Mesenchymal stem cell (in vitro differentiated cells and primary cell): ENCODE data around the gene PLA2G3.
"Not testable (repeated sequence)": the region's sequence is repeated elsewhere in the genome, so short reads cannot be mapped to it uniquely, and the experiment has no call there.

Source experiments
- DNase-seq: peaks from one replicate; pipeline ENCODE4 v3.0.0-alpha.2; 2013
- H2AFZ ChIP-seq: one replicate; pipeline ENCODE4 v1.6.1; 2013; ENCODE audit warnings: low read depth, mild to moderate bottlenecking, control low read depth, inconsistent platforms, low read length, moderate library complexity
- H2AK5ac ChIP-seq: 2 replicates; pipeline ENCODE4 v1.6.1; 2013; ENCODE audit warnings: low read length, moderate library complexity, mild to moderate bottlenecking, inconsistent platforms; ENCODE audit not compliant: severe bottlenecking
- H2BK120ac ChIP-seq: one replicate; pipeline ENCODE4 v1.6.1; 2013; ENCODE audit warnings: low read depth, mild to moderate bottlenecking, inconsistent platforms, low read length, moderate library complexity
- H2BK12ac ChIP-seq, 2 experiments: one replicate each; pipeline ENCODE4 v1.6.1; 2013; ENCODE audit warnings: inconsistent platforms in 2 of 2, low read length in 2 of 2, mild to moderate bottlenecking in 2 of 2, moderate library complexity in 2 of 2, control low read depth in 1 of 2
- H2BK15ac ChIP-seq: one replicate; pipeline ENCODE4 v1.6.1; 2013; ENCODE audit warnings: mild to moderate bottlenecking, low read depth, inconsistent platforms; ENCODE audit not compliant: poor library complexity, severe bottlenecking
- H2BK5ac ChIP-seq: 2 replicates; pipeline ENCODE4 v1.6.1; 2013; ENCODE audit warnings: low read depth, mild to moderate bottlenecking, low read length, control low read depth, inconsistent platforms; ENCODE audit not compliant: poor library complexity, severe bottlenecking
- H3K14ac ChIP-seq, 2 experiments: one replicate each; pipeline ENCODE4 v1.6.1; 2013; ENCODE audit warnings: inconsistent platforms in 2 of 2, low read length in 2 of 2, control low read depth in 1 of 2, mild to moderate bottlenecking in 1 of 2, moderate library complexity in 1 of 2
- H3K18ac ChIP-seq, 2 experiments: one replicate each; pipeline ENCODE4 v1.6.1; 2013; ENCODE audit warnings: inconsistent platforms in 2 of 2, low read length in 2 of 2, control low read depth in 1 of 2, low read depth in 1 of 2, mild to moderate bottlenecking in 1 of 2
- H3K23ac ChIP-seq, 2 experiments: one replicate each; pipeline ENCODE4 v1.6.1; 2013; ENCODE audit warnings: inconsistent platforms in 2 of 2, low read length in 2 of 2, mild to moderate bottlenecking in 2 of 2, moderate library complexity in 2 of 2, control low read depth in 1 of 2
- H3K27ac ChIP-seq: 2 replicates; pipeline ENCODE4 v1.5.1; 2013; ENCODE audit warnings: mild to moderate bottlenecking, moderate library complexity, low read length, control low read depth, inconsistent platforms; ENCODE audit not compliant: poor library complexity, severe bottlenecking
- H3K27me3 ChIP-seq, 2 experiments: 2 replicates each; pipeline versions ENCODE4 v1.6.1 to v1.7.0; 2013; ENCODE audit warnings: low read length in 2 of 2, mild to moderate bottlenecking in 2 of 2, moderate library complexity in 2 of 2, control low read depth in 1 of 2, inconsistent platforms in 1 of 2; ENCODE audit not compliant: control insufficient read depth in 1 of 2, insufficient read depth in 1 of 2
- H3K36me3 ChIP-seq, 2 experiments: 2 replicates each; pipeline versions ENCODE4 v1.6.1 to v1.7.0; 2013; ENCODE audit warnings: low read length in 2 of 2, control low read depth in 1 of 2, inconsistent platforms in 1 of 2, low read depth in 1 of 2, mild to moderate bottlenecking in 1 of 2; ENCODE audit not compliant: insufficient read depth in 2 of 2, control insufficient read depth in 1 of 2
- H3K4ac ChIP-seq, 2 experiments: one replicate each; pipeline ENCODE4 v1.6.1; 2013; ENCODE audit warnings: inconsistent platforms in 2 of 2, low read length in 2 of 2, mild to moderate bottlenecking in 2 of 2, moderate library complexity in 2 of 2, control low read depth in 1 of 2, low read depth in 1 of 2
- H3K4me1 ChIP-seq: 2 replicates; pipeline ENCODE4 v1.6.1; 2013; ENCODE audit warnings: low read depth, low read length, control low read depth; ENCODE audit not compliant: control insufficient read depth, insufficient read depth
- H3K4me2 ChIP-seq: 2 replicates; pipeline ENCODE4 v1.6.1; 2013; ENCODE audit warnings: low read length, mild to moderate bottlenecking, inconsistent platforms; ENCODE audit not compliant: poor library complexity, severe bottlenecking
- H3K4me3 ChIP-seq, 2 experiments: 2 replicates each; pipeline versions ENCODE4 v1.5.1 to v1.7.0; 2013; ENCODE audit warnings: low read length in 2 of 2, mild to moderate bottlenecking in 2 of 2, control low read depth in 1 of 2, low read depth in 1 of 2; ENCODE audit not compliant: insufficient read depth in 1 of 2
- H3K79me1 ChIP-seq: replicated peaks from 2 replicates; pipeline ENCODE4 v1.6.1; 2013; ENCODE audit warnings: mild to moderate bottlenecking, control low read depth, low read length, inconsistent platforms; ENCODE audit not compliant: poor library complexity, severe bottlenecking
- H3K9ac ChIP-seq: 2 replicates; pipeline ENCODE4 v1.7.0; 2013; ENCODE audit warnings: mild to moderate bottlenecking, low read length, moderate library complexity
- H3K9me3 ChIP-seq: 2 replicates; pipeline ENCODE4 v1.7.0; 2013; ENCODE audit warnings: mild to moderate bottlenecking, low read length; ENCODE audit not compliant: control insufficient read depth
- H4K8ac ChIP-seq: one replicate; pipeline ENCODE4 v1.6.1; 2013; ENCODE audit warnings: inconsistent platforms, mild to moderate bottlenecking, low read length, moderate library complexity
- H4K91ac ChIP-seq: one replicate; pipeline ENCODE4 v1.6.1; 2013; ENCODE audit warnings: mild to moderate bottlenecking, low read length, inconsistent platforms
- WGBS: methylation state at CpG from one replicate; pipeline ENCODE4 v1.1.7; 2013; ENCODE audit warnings: mixed read lengths; 5-methylcytosine and 5-hydroxymethylcytosine counted together

The PLA2G3 gene

DNA sequence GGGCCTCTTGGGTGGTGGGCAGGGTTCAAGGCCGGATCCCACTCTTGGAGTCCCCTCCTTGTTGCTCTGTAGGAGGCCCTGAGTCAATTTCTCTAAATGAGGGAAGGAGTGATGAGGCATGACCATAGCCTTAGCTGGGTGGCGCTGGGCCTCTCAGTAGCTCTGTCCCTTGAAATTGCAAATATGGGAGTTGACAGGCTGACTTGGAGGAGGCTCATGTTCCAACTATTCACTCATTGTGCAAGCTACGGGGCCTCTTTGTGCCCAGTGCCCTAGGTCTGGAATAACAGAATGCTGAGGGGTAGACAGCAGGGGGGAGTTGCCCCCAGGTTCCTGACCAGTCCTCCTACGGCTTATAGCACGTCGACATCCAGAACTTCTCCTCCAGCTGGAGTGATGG, 40.9 kb downstream of the PLA2G3 start:
- Histone ChIP-seq H3K14ac (no peak overlapping the region), H2BK5ac (no peak overlapping the region), H3K4ac (no peak overlapping the region), H3K18ac (no peak overlapping the region), H3K27me3 (no peaks in the 10 kb centered on the region), H3K23ac (no peak overlapping the region), H2BK15ac (no peak overlapping the region), H3K9ac (peak overlapping the region; percentile 27), H3K9me3 (no peaks in the 10 kb centered on the region), H3K4me3 (no peak overlapping the region), H2AFZ (no peak overlapping the region), H3K27ac (no peak overlapping the region), H3K79me1 (peaks cover 20% of the 10 kb centered on the region), H3K4me2 (no peak overlapping the region), H2BK120ac (no peak overlapping the region), H3K36me3 (peaks cover 84 to 94% of the 10 kb centered on the region in 2 experiments), H4K91ac (no peak overlapping the region), H2BK12ac (no peak overlapping the region), H2AK5ac (no peak overlapping the region), H3K4me1 (peaks cover 22% of the 10 kb centered on the region), H4K8ac (no peak overlapping the region)
- 97% methylated on average over 6 of the region's 6 CpGs for WGBS
- no peak for DNase-seq

DNA sequence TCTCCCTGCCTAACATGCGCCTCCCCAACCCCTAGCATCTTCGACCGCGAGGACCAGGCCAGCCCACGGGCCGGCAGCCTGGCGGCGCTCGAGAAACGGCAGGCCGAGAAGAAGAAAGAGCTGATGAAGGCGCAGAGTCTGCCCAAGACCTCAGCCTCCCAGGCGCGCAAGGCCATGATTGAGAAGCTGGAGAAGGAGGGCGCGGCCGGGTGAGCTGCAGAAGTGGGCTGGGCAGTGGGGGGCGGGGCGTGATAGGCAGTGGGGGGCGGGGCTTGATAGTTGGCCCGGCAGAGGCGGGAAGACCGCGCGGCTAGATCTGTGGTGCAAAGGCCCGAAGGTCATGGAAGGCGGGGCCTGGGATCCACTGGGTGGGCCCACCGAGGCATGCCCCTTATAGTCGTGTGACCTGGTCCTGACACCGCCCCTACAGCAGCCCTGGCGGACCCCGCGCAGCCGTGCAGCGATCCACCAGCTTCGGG, 41.6 kb downstream of the PLA2G3 start:
- Histone ChIP-seq H3K18ac (no peak overlapping the region), H4K8ac (no peak overlapping the region), H2BK12ac (no peak overlapping the region), H2AFZ (no peak overlapping the region), H3K9me3 (no peaks in the 10 kb centered on the region), H3K36me3 (peaks cover 84 to 94% of the 10 kb centered on the region in 2 experiments), H2AK5ac (no peak overlapping the region), H2BK5ac (no peak overlapping the region), H3K4me3 (no peak overlapping the region), H3K23ac (no peak overlapping the region), H4K91ac (no peak overlapping the region), H2BK15ac (no peak overlapping the region), H3K4me2 (no peak overlapping the region), H3K79me1 (peaks cover 24% of the 10 kb centered on the region), H3K4me1 (peaks cover 22% of the 10 kb centered on the region), H2BK120ac (no peak overlapping the region), H3K27me3 (no peaks in the 10 kb centered on the region), H3K14ac (no peak overlapping the region), H3K4ac (no peak overlapping the region), H3K9ac (peak overlapping the region; percentile 27), H3K27ac (no peak overlapping the region)
- DNase-seq = no peak
- 78% methylated on average over 36 of the region's 36 CpGs for WGBS

DNA sequence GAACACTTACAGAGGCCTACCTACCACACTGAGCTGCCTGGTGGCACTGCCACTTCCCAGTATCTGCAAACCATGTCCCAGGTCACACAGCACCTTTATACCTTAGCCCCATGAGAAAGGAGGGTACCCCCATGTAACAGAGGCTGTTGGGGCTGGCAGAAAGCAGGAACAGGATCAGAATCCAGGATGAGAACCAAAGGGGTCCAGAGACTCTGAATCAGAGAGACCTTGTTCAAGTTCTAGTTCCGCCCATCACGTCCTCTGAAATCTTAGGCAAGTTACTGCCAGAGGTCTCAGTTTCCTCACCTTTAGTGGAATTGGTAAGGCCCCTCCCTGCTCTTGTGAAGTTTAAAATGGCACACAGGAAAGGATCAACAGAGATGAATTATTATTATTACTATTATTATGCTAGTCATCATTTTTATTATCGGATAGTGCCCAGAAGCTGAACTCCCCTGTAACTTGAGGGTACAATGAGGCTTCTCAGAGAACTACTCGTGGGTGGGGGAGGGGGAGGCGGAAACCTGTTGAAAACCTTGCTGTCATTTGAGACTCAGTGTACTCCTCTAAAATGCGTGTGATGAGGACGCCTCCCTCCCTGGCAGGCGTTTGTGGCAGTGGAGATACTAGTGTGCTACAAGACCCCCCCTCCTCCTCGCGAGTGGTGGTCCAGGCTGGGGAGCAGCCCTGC, 42.2 kb downstream of the PLA2G3 start:
- Histone ChIP-seq H3K4me1 (peaks cover 22% of the 10 kb centered on the region), H3K4me2 (no peak overlapping the region), H2BK5ac (no peak overlapping the region), H2BK120ac (no peak overlapping the region), H3K27me3 (no peaks in the 10 kb centered on the region), H3K9me3 (no peaks in the 10 kb centered on the region), H3K79me1 (peaks cover 29% of the 10 kb centered on the region), H2AFZ (no peak overlapping the region), H3K18ac (no peak overlapping the region), H3K27ac (no peak overlapping the region), H3K36me3 (peaks cover 84 to 94% of the 10 kb centered on the region in 2 experiments), H2BK12ac (no peak overlapping the region), H3K23ac (no peak overlapping the region), H4K8ac (no peak overlapping the region), H3K14ac (no peak overlapping the region), H4K91ac (no peak overlapping the region), H2BK15ac (no peak overlapping the region), H3K4me3 (no peak overlapping the region), H3K4ac (no peak overlapping the region), H3K9ac (peak overlapping the region; percentile 18), H2AK5ac (no peak overlapping the region)
- 90% methylated on average over 10 of the region's 10 CpGs for WGBS
- no peak for DNase-seq

DNA sequence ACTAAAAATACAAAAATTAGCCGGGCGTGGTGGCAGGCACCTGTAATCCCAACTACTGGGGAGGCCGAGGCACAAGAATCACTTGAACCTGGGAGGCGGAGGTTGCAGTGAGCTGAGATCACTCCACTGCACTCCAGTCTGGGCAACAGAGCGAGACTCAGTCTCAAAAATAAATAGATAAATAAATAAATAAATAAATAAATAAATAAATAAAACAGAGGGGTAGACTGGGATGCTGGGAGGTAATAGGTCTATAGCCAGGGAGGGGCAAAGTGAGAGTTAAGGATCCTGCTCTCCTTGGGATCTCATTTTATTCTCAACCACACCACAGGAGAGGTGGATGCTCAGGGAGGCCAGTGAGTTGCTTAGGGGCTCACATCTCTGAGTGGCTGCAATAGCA, 42.8 kb downstream of the PLA2G3 start:
- Histone ChIP-seq H3K4me1 (peaks cover 20% of the 10 kb centered on the region), H3K36me3 (peaks cover 86 to 94% of the 10 kb centered on the region in 2 experiments), H3K9ac (peak overlapping the region; percentile 18), H3K79me1 (peaks cover 35% of the 10 kb centered on the region)
- not testable (repeated sequence) for H3K27ac ChIP-seq, H3K4me2 ChIP-seq, H4K8ac ChIP-seq, H2BK5ac ChIP-seq, H3K4ac ChIP-seq, H3K27me3 ChIP-seq, H2AFZ ChIP-seq, H2AK5ac ChIP-seq, H3K18ac ChIP-seq, H3K23ac ChIP-seq, H3K9me3 ChIP-seq, H2BK15ac ChIP-seq, H4K91ac ChIP-seq, H2BK120ac ChIP-seq, DNase-seq, H2BK12ac ChIP-seq, H3K4me3 ChIP-seq, H3K14ac ChIP-seq
- 93% methylated on average over 4 of the region's 5 CpGs for WGBS
